HepG2 (cell line): ENCODE measurements around the gene HPS3. TPM values are rescaled to one million over a fixed set of nuclear protein-coding genes. Genes with fewer than 3 reads are reported as not detected.
A peak's percentile ranks its signal among the peaks of the same experiment; 100 is the strongest.

ENCODE experiments used
- AHR ChIP-seq: IDR thresholded peaks from 2 replicates; pipeline ENCODE4 v1.6.1; 2018; ENCODE audit warnings: missing genetic modification reagents, missing compliant biosample characterization
- CENPT ChIP-seq: sonication (generic); formaldehyde crosslinking; IDR thresholded peaks from 2 replicates; pipeline ENCODE4 v1.8.0; 2022; ENCODE audit warnings: low read depth, mild to moderate bottlenecking, moderate library complexity, missing genetic modification reagents
- ELF1 ChIP-seq: sonication (generic); formaldehyde crosslinking; IDR thresholded peaks from 2 replicates; pipeline ENCODE4 v1.4.0; 2020; ENCODE audit warnings: missing genetic modification reagents
- GABPB1 ChIP-seq: IDR thresholded peaks from 2 replicates; pipeline ENCODE4 v1.6.1; 2016; ENCODE audit warnings: mild to moderate bottlenecking, missing genetic modification reagents, moderate library complexity, missing compliant biosample characterization
- HOXA7 ChIP-seq: sonication (generic); formaldehyde crosslinking; IDR thresholded peaks from 2 replicates; pipeline ENCODE4 v1.8.1; 2022; ENCODE audit warnings: mild to moderate bottlenecking, missing genetic modification reagents, moderate library complexity
- JARID2 ChIP-seq: sonication (generic); formaldehyde crosslinking; IDR thresholded peaks from 2 replicates; pipeline ENCODE4 v1.8.1; 2023; ENCODE audit warnings: missing genetic modification reagents, inconsistent platforms; ENCODE audit not compliant: insufficient replicate concordance
- MTF1 ChIP-seq: sonication (generic); formaldehyde crosslinking; IDR thresholded peaks from 2 replicates; pipeline ENCODE4 v1.5.0; 2020; ENCODE audit warnings: missing genetic modification reagents
- PAF1 ChIP-seq: IDR thresholded peaks from 2 replicates; pipeline ENCODE4 v1.6.1; 2016; ENCODE audit warnings: missing genetic modification reagents, missing compliant biosample characterization
- POGK ChIP-seq: sonication (generic); formaldehyde crosslinking; conservative IDR thresholded peaks from 2 replicates; pipeline ENCODE4 v1.8.0; 2022; ENCODE audit warnings: mild to moderate bottlenecking, moderate library complexity, missing genetic modification reagents
- POLR2AphosphoS5 ChIP-seq: IDR thresholded peaks from 2 replicates; pipeline ENCODE4 v1.6.1; 2012; ENCODE audit warnings: low read depth, low read length
- RFXAP ChIP-seq: sonication (generic); formaldehyde crosslinking; IDR thresholded peaks from 2 replicates; pipeline ENCODE4 v1.4.0; 2020; ENCODE audit warnings: missing genetic modification reagents, borderline replicate concordance
- SPEN ChIP-seq: sonication (generic); formaldehyde crosslinking; IDR thresholded peaks from 2 replicates; pipeline ENCODE4 v1.5.1; 2020; ENCODE audit warnings: low read depth, mild to moderate bottlenecking, missing genetic modification reagents
- ZFYVE20 ChIP-seq: sonication (generic); formaldehyde crosslinking; IDR thresholded peaks from 2 replicates; pipeline ENCODE4 v1.8.0; 2023; ENCODE audit warnings: low read depth, mild to moderate bottlenecking, moderate library complexity, missing genetic modification reagents, borderline replicate concordance
- ZNF224 ChIP-seq: sonication (generic); formaldehyde crosslinking; IDR thresholded peaks from 2 replicates; pipeline ENCODE4 v1.5.0; 2020; ENCODE audit warnings: mild to moderate bottlenecking, missing genetic modification reagents
- ZNF558 ChIP-seq: sonication (generic); formaldehyde crosslinking; IDR thresholded peaks from 2 replicates; pipeline ENCODE4 v1.9.0; 2022; ENCODE audit warnings: mild to moderate bottlenecking, missing genetic modification reagents, borderline replicate concordance
- ZNF672 ChIP-seq: sonication (generic); formaldehyde crosslinking; IDR thresholded peaks from 2 replicates; pipeline ENCODE4 v1.8.1; 2022; ENCODE audit warnings: missing genetic modification reagents
- ZNF703 ChIP-seq: sonication (generic); formaldehyde crosslinking; IDR thresholded peaks from 2 replicates; pipeline ENCODE4 v1.5.1; 2020; ENCODE audit warnings: missing genetic modification reagents, mild to moderate bottlenecking, moderate library complexity, borderline replicate concordance
- polyA plus RNA-seq, 8 experiments: library from polyadenylated mRNA; depleted of rRNA in 3 of 8; stranded (reverse) in 7 of 8; unstranded in 1 of 8; fragments of >200 nt; fragmentation: Illumina TruSeq in 4 of 8; extraction: Trizol in 4 of 8; gene quantifications; 2 replicates each; pipeline versions ENCODE4 v1.2.1 to v1.2.3, GENCODE V29; 2011 to 2016; ENCODE audit warnings: low read depth in 4 of 8, missing spikeins in 1 of 8, mixed read lengths in 1 of 8; ENCODE audit not compliant: insufficient read depth in 1 of 8
- total RNA-seq, 5 experiments: library from RNA; depleted of rRNA; stranded (reverse); fragments of >200 nt; fragmentation: Illumina TruSeq; extraction: Trizol; gene quantifications; 2 replicates each; pipeline ENCODE4 v1.2.3, GENCODE V29; 2016; ENCODE audit warnings: low read depth in 1 of 5
- TF ChIP-seq, protein P1 (sequence below): sonication (generic); formaldehyde crosslinking; IDR thresholded peaks from 2 replicates; pipeline ENCODE4 v1.9.0; 2021; ENCODE audit warnings: missing genetic modification reagents, mild to moderate bottlenecking, borderline replicate concordance

HPS3 gene
- total and polyA plus RNA-seq, 2 of the 13 experiments (the other 11 are each of a cell fraction or from before 2014, with no cell fraction given) = 9.5 to 18.9 TPM

DNA sequence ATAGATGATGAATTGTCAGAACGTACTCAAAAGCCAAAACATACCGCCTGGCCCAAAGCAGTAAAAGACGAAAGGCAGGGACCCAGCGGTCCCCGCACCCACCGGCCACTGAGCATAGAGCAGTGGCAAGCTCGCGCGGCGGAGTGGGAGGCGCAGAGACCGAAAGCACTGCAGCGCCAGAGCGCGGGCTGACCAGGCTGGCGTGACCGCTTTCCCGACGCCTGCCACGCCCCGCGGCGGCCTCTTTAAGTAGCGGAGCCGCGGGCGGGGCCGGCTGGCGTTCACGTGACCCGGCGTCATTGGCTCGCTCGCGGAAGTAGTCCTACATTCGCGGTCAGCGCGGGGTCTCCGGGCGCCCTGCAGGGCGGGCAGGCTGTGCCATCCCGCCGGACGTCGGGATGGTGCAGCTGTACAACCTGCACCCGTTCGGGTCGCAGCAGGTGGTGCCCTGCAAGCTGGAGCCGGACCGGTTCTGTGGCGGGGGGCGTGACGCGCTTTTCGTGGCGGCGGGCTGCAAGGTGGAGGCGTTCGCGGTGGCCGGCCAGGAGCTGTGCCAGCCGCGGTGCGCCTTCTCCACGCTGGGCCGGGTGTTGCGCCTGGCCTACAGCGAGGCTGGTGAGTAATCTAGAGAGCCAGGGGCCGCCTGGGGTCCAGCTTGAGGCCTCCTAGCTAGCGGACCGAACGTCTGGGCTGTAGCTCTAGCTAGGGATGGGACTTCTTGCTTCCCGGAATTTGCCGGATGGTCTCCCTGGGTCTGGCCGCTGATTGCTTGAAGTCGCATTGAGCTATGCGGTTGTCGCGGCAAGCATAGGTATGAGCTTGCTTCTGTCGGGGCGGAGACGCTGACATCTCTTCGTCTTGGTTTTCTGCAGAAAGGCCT, at the start of gene HPS3 (continued):
- no peak for TF ChIP-seq ZNF672 (CRISPR knock-in tag)
- TF ChIP-seq ZFYVE20 (CRISPR knock-in tag) = 0 out of 2 replicates have a peak, but pooled peaks have one; percentile 69
- TF ChIP-seq ZNF703 (CRISPR knock-in tag) = no peak
- TF ChIP-seq ZNF558 (CRISPR knock-in tag) = no peak; the same call in 1 of the 2 replicates
- 0 out of 2 replicates have a peak, but pooled peaks have one; percentile 76 for TF ChIP-seq AHR
- TF ChIP-seq JARID2 (CRISPR knock-in tag) = no peak
- no peak for TF ChIP-seq CENPT (CRISPR knock-in tag)
- TF ChIP-seq MTF1 (CRISPR knock-in tag) = 0 out of 2 replicates have a peak, but pooled peaks have one; percentile 6
- TF ChIP-seq ZNF224 (CRISPR knock-in tag) = peak; percentile 64; the same call in 1 of the 2 replicates
- peak; percentile 87; the same call in 1 of the 2 replicates for TF ChIP-seq POGK (CRISPR knock-in tag)
- peak; percentile 91 for TF ChIP-seq ELF1 (CRISPR knock-in tag)
- peak; percentile 91 for TF ChIP-seq GABPB1 (CRISPR knock-in tag)
- TF ChIP-seq, protein P1, sequence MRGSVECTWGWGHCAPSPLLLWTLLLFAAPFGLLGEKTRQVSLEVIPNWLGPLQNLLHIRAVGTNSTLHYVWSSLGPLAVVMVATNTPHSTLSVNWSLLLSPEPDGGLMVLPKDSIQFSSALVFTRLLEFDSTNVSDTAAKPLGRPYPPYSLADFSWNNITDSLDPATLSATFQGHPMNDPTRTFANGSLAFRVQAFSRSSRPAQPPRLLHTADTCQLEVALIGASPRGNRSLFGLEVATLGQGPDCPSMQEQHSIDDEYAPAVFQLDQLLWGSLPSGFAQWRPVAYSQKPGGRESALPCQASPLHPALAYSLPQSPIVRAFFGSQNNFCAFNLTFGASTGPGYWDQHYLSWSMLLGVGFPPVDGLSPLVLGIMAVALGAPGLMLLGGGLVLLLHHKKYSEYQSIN = no peak
- peak; percentile 86 for TF ChIP-seq POLR2AphosphoS5
- peak; percentile 78; the same call in 1 of the 2 replicates for TF ChIP-seq SPEN (CRISPR knock-in tag)
- peak; percentile 84 for TF ChIP-seq RFXAP
- no peak for TF ChIP-seq PAF1 (CRISPR knock-in tag)
- no peak for TF ChIP-seq HOXA7 (CRISPR knock-in tag)
